Endodermal cell (in vitro differentiated cells): Measurements from ENCODE around the gene DXO. TPM values are rescaled to one million over a fixed set of nuclear protein-coding genes. Genes with fewer than 3 reads are reported as not detected.

Experiments used
- DNase-seq: peaks from one replicate; pipeline ENCODE4 v3.0.0-alpha.2; 2017
- H3K27ac ChIP-seq: 2 replicates; pipeline ENCODE4 v1.5.1; 2013; ENCODE audit warnings: mild to moderate bottlenecking, low read depth, low read length, moderate library complexity
- H3K27me3 ChIP-seq: 2 replicates; pipeline ENCODE4 v1.6.1; 2013; ENCODE audit warnings: mild to moderate bottlenecking, low read length, moderate library complexity; ENCODE audit not compliant: insufficient read depth, control insufficient read depth, poor library complexity, severe bottlenecking
- H3K36me3 ChIP-seq: 2 replicates; pipeline ENCODE4 v1.7.0; 2013; ENCODE audit warnings: mild to moderate bottlenecking, low read length, moderate library complexity; ENCODE audit not compliant: control insufficient read depth, insufficient read depth
- H3K4me1 ChIP-seq: one replicate; pipeline ENCODE4 v1.7.0; 2013; ENCODE audit warnings: low read length; ENCODE audit not compliant: control insufficient read depth, insufficient read depth
- H3K4me3 ChIP-seq: 2 replicates; pipeline ENCODE4 v1.5.1; 2013; ENCODE audit warnings: mild to moderate bottlenecking, low read length, moderate library complexity
- H3K9ac ChIP-seq: 2 replicates; pipeline ENCODE4 v1.6.1; 2013; ENCODE audit warnings: mild to moderate bottlenecking, low read length, moderate library complexity; ENCODE audit not compliant: poor library complexity, severe bottlenecking; ENCODE audit errors: extremely low read depth
- H3K9me3 ChIP-seq: 2 replicates; pipeline ENCODE4 v1.6.1; 2013; ENCODE audit warnings: mild to moderate bottlenecking, low read length, moderate library complexity; ENCODE audit not compliant: control insufficient read depth
- H3K27ac Mint-ChIP-seq: 2 replicates; pipeline ENCODE4 v1.8.0; 2020; ENCODE audit warnings: mixed read lengths
- H3K27me3 Mint-ChIP-seq: 2 replicates; pipeline ENCODE4 v1.8.0; 2021; ENCODE audit warnings: mild to moderate bottlenecking, mixed read lengths; ENCODE audit not compliant: insufficient read depth
- H3K36me3 Mint-ChIP-seq: 2 replicates; pipeline ENCODE4 v1.8.0; 2020; ENCODE audit warnings: low read depth, mixed read lengths
- H3K4me1 Mint-ChIP-seq: 2 replicates; pipeline ENCODE4 v1.8.0; 2020; ENCODE audit warnings: mixed read lengths
- H3K4me3 Mint-ChIP-seq: 2 replicates; pipeline ENCODE4 v1.8.0; 2020; ENCODE audit warnings: mild to moderate bottlenecking, moderate library complexity, mixed read lengths
- H3K9me3 Mint-ChIP-seq: 2 replicates; pipeline ENCODE4 v1.8.0; 2020; ENCODE audit warnings: mild to moderate bottlenecking, mixed read lengths
- CTCF ChIP-seq: fragments of 200-600 bp; sonication (generic); conservative IDR thresholded peaks from 2 replicates; pipeline ENCODE4 v1.5.0; 2021; ENCODE audit warnings: antibody characterized with exemption, mild to moderate bottlenecking
- WGBS, 2 experiments: methylation state at CpG; one replicate each; pipeline versions ENCODE4 v1.1.5 to v1.1.7; 2013; ENCODE audit warnings: missing lambda C conversion rate in 2 of 2, mixed read lengths in 1 of 2; ENCODE audit not compliant: insufficient coverage in 1 of 2, insufficient read length in 1 of 2; 5-methylcytosine and 5-hydroxymethylcytosine counted together
- total RNA-seq, 2 donors: library from RNA; stranded (reverse); fragmentation: NEBNext Ultra II Directional in 1 of 2; extraction: Animal tissue kit (Norgen Biotek cat#: 25700) in 1 of 2; gene quantifications; 2 replicates in 1 of 2; 3 replicates in 1 of 2; pipeline ENCODE4 v1.2.1, GENCODE V29; 2021

DXO gene
- total RNA-seq, 2 donors from 2014 or later = 19.2 to 22.3 TPM

- Histone ChIP-seq H3K27ac (no peak overlapping the region), H3K36me3 (peaks cover 67% of the 10 kb centered on the region), H3K4me3 (no peak overlapping the region), H3K4me1 (no peaks in the 10 kb centered on the region), H3K9ac (no peak overlapping the region), H3K27me3 (peaks cover 4% of the 10 kb centered on the region), H3K9me3 (no peaks in the 10 kb centered on the region)
- DNase-seq = no peak
- WGBS, 2 experiments = 88 to 100% methylated on average over 2 to 5 of the region's 5 CpGs
- Mint-ChIP-seq H3K9me3 (no peaks in the 10 kb centered on the region), H3K36me3 (peaks cover 51% of the 10 kb centered on the region), H3K4me1 (no peaks in the 10 kb centered on the region), H3K27ac (no peak overlapping the region), H3K27me3 (peaks cover 10% of the 10 kb centered on the region), H3K4me3 (no peak overlapping the region)
- TF ChIP-seq CTCF = no peak
These were observed 19.0 kb downstream of the DXO start for GRCh38 chr6:31952890-31953289.

- DNase-seq = peak; percentile 87
- H3K4me1 ChIP-seq = no peaks in the 10 kb centered on the region
These were observed 19.7 kb downstream of the DXO start for GRCh38 chr6:31952140-31952805.

GRCh38 chr6:31949926-31950548 is 21.9 kb downstream of the DXO start:
- DNase-seq = no peak
- H3K27me3 ChIP-seq = peaks cover 14% of the 10 kb centered on the region
- Mint-ChIP-seq H3K27ac (no peak overlapping the region), H3K4me1 (no peaks in the 10 kb centered on the region), H3K36me3 (peaks cover 32% of the 10 kb centered on the region), H3K4me3 (no peak overlapping the region), H3K27me3 (peaks cover 37% of the 10 kb centered on the region), H3K9me3 (no peaks in the 10 kb centered on the region)
- H3K9ac ChIP-seq = no peak overlapping the region
- no peak for TF ChIP-seq CTCF
- no peaks in the 10 kb centered on the region for H3K4me1 ChIP-seq
- no peak overlapping the region for H3K4me3 ChIP-seq
- peaks cover 45% of the 10 kb centered on the region for H3K36me3 ChIP-seq
- H3K27ac ChIP-seq = no peak overlapping the region
- H3K9me3 ChIP-seq = no peaks in the 10 kb centered on the region
- 94 to 99% methylated on average over 5 to 7 of the region's 7 CpGs for WGBS, 2 experiments

More at GRCh38 chr6:31952140-31952805, 19.7 kb downstream of the DXO start:
- no peaks in the 10 kb centered on the region for H3K4me1 Mint-ChIP-seq
- H3K36me3 Mint-ChIP-seq = peaks cover 51% of the 10 kb centered on the region
- no peaks in the 10 kb centered on the region for H3K9me3 Mint-ChIP-seq
- peaks cover 64% of the 10 kb centered on the region for H3K36me3 ChIP-seq
- H3K9me3 ChIP-seq = no peaks in the 10 kb centered on the region
- H3K27me3 Mint-ChIP-seq = peaks cover 16% of the 10 kb centered on the region
- no peak overlapping the region for H3K4me3 Mint-ChIP-seq
- peak; percentile 90 for TF ChIP-seq CTCF
- H3K27me3 ChIP-seq = peaks cover 10% of the 10 kb centered on the region
- H3K27ac ChIP-seq = no peak overlapping the region
- no peak overlapping the region for H3K4me3 ChIP-seq
- no peak overlapping the region for H3K9ac ChIP-seq
- WGBS, 2 experiments = 76 to 84% methylated on average over 3 to 5 of the region's 5 CpGs
- no peak overlapping the region for H3K27ac Mint-ChIP-seq
